Epithelial cell of prostate (primary cell): ENCODE results near the gene TBC1D9.
A peak's percentile ranks its signal among the peaks of the same experiment; 100 is the strongest.

Experiments used
- DNase-seq: peaks from one replicate; pipeline ENCODE4 v3.0.0-alpha.2; 2011; ENCODE audit warnings: low read depth, low spot score
- H3K27ac ChIP-seq: fragments of 450-650 bp; 2 replicates; pipeline ENCODE4 v1.5.1; 2017; ENCODE audit warnings: mild to moderate bottlenecking

The TBC1D9 gene

GRCh38 chr4:140726776-140727500, 29.2 kb downstream of the TBC1D9 start:
- no peak for DNase-seq
- no peak overlapping the region for H3K27ac ChIP-seq

- no peak for DNase-seq
Observed at GRCh38 chr4:140725556-140725955, 30.6 kb downstream of the TBC1D9 start.

DNA sequence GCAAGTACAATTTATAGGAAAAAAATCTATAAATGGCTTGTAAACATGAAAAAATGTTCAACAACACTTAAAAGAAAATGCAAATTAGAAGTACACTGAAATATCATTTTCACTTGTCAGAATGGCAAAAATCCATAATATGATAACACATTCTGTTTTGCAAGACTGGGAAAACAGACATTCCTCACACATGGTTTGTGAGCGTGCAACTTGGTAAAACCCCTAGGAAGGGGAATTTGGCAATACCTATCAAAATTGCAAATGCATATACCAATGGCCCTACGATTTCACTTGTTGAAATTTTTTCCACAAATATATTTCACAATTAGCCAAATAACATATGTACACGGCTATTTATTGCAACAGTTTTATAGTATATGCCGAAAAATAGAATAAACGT, 31.4 kb downstream of the TBC1D9 start:
- no peak for DNase-seq
- no peak overlapping the region for H3K27ac ChIP-seq

More at GRCh38 chr4:140725556-140725955, 30.6 kb downstream of the TBC1D9 start:
- H3K27ac ChIP-seq, result no peak overlapping the region

DNA sequence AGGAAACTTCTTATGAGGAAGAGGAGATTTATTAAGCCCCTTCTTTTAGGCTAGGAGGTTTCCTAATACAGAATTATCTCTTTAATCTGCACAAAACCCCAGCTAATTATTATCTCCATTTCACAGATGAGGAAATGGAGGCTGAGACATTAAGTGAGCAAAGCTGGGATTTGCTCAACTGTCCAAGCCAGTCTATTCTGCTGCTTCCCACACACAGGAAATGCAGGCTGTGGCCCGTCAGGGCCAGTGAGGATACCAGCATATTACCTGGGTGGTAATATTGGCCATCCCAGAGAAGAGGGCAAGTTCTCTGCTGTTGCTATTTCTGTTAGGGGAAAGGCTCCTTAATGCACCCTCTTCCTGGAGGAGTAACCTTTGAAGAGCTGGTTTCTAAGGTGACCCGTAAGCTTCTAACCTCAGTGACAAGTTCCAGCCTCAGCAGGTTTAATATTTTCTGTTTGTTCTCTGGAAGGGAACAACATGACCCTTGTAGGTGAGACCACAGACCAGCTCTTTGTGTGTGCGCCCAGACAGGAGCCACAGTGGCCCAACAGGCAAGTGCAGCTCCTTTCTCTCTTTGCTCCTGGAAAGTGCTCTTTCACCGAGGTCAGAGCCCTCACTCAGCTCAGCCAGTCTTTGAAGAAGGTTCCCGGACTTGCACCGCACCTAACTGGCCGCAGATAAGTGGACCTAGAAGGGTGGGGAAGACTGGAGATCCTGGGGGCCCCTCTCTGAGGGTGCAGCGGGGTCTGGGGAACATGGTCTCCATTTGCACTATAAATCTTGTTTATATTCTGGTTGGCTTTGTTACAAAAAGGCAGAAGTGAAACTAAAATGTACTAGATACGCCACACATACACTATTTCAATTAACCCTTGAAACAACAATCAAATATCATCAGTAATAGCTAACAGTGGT, 35.5 kb downstream of the TBC1D9 start:
- no peak for DNase-seq
- no peak overlapping the region for H3K27ac ChIP-seq

GRCh38 chr4:140719686-140720085, 36.5 kb downstream of the TBC1D9 start:
- no peak for DNase-seq
- no peak overlapping the region for H3K27ac ChIP-seq

GRCh38 chr4:140719022-140719421, 37.2 kb downstream of the TBC1D9 start:
- H3K27ac ChIP-seq, result peak overlapping the region; percentile 54

GRCh38 chr4:140718241-140718952, 37.8 kb downstream of the TBC1D9 start:
- peak overlapping the region; percentile 54 for H3K27ac ChIP-seq
- no peak for DNase-seq

More at GRCh38 chr4:140719022-140719421, 37.2 kb downstream of the TBC1D9 start:
- DNase-seq, result no peak

DNA sequence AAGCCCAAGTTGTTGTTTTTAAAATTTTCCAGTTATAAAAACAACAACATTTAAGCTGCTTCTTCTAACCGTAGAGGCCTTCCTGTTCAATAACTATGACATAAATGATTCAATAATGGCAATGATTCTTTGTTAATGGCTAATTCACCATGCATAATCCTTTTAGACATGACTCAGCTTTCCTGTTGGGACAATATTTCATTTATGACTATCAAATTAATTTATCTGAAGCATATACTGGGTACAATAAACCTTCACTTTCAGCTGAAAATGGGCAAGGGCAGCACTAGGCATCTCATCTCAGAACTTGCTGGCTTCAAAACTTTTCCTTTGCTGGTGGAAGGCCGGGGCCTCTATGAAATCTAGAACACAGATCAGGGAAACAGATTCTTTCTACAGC, 38.9 kb downstream of the TBC1D9 start:
- DNase-seq, result no peak
- H3K27ac ChIP-seq, result peak overlapping the region; percentile 54

- no peak for DNase-seq
- H3K27ac ChIP-seq, result no peak overlapping the region
Observed at GRCh38 chr4:140715119-140715518, 41.1 kb downstream of the TBC1D9 start.

- no peak for DNase-seq
- H3K27ac ChIP-seq, result no peak overlapping the region
Observed at GRCh38 chr4:140711910-140712309, 44.3 kb downstream of the TBC1D9 start.

DNA sequence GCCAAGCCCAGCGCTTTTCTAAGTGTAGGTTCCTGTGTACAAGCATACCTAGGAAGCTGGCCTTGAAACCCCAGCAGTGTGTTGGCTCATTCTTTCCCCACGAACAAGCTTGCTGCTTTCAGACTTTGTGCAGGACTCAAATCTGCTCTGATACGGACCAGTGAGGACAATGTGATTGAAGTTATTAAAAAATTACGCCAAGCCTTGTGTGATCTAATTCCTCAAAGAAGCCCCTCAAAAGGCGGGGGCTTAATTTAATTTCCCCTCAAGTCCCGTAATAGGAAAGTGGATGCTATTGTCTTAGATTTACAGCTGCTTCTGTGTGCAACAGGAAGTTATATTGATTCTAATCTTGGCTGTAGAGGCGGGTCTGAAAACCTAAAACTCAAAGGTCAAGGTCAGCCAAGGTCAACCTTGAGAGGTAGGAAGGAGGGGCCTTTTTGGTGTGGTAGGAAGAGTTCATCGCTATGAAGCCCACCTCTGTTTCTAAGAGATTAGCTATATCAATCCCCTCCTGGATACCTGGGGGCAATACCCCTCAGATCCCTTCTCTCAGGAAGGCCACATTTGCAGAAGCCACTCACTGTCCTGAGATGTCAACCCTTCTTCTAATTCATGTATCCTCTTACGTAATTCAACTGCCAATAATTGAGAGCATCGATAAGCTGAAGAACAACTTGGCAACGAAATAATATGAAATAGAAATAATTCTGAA, 45.1 kb downstream of the TBC1D9 start:
- H3K27ac ChIP-seq, result no peak overlapping the region
- DNase-seq, result no peak

GRCh38 chr4:140707325-140707724, 48.9 kb downstream of the TBC1D9 start:
- no peak for DNase-seq

DNA sequence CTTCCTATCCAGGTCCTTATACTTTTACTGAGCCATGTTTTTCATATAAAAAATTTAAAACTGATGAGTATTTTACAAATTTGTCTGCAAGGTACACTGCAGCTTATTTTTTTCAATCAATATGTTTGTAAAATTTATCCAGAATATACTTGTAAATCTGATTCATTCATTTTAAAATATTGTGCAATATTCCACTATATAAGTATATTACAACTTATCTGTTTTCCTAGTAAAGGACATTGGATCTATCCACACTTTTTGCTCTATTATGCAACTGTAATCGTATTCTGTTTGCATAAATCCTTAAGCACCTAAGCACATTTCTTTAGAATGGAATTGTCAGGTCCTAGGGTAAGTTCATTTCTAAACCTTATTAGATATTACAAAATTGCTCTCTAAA, 49.5 kb downstream of the TBC1D9 start:
- DNase-seq, result no peak
- H3K27ac ChIP-seq, result no peak overlapping the region

More at GRCh38 chr4:140707325-140707724, 48.9 kb downstream of the TBC1D9 start:
- no peak overlapping the region for H3K27ac ChIP-seq

DNA sequence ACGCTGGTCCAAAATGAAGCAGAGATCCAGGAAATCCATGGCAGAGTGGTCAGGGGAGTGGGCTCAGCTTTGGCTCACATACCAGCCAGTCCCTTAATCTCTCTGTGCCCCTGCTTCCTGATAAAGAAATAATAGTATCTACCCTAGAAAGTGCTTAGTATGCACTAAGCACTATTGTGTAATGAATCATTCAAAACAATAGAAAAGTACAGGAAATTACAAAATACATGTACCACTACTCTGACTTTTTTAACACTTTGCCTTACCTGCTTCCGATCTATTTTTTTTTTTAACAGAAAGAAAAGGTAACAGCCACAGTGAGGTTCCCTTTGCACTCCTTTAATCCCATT, 49.9 kb downstream of the TBC1D9 start:
- no peak for DNase-seq

DNA sequence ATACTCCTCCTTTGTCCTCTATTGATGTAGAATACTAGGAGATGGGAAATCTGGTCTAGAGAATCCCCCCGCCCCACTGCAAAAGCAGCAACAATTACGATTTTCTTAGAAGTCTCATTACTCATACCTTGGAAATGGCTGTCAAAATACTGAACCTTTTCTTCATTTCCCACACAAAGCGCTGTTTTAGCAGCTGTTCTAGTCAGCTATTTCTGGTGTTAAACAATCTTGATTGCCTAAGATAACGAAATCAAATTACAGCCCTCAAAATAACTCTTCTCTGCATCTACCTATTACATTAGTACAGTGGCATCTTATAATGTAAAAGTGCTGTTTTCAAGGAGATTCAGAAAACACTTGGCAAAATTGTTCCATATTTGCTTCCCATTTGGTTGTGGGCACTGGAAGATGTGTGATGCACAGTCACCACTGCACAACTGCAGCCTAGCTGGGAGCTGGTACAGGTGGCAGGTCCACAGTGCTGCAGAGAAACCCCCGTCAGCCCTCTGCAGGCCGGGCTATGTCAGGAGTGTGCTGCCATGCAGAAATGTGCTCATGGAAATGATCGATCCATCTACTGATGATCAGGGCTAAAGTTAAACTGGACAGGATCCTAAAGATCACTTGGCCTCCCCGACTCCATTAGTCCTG, 50.4 kb downstream of the TBC1D9 start:
- no peak overlapping the region for H3K27ac ChIP-seq
- DNase-seq, result no peak

More for the DNA sequence above, 49.9 kb downstream of the TBC1D9 start:
- no peak overlapping the region for H3K27ac ChIP-seq

DNA sequence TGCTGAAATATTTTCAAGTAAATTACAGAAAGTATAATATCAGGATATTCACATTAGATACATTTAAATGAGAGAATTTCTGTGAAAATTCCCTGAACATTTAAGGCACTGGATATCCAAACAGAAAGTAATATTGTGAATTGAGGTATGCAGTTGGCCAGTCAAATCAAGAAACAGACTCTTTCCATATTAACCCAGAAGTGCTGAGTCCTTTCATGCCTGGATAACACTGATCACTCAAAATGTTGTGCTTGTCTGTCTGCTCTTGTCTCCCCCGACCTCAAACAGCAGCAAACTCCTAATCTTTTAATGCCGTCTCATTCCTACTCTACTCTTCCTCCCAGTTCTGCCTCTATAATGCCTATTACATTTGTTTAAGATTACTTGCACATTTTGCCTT, 51.2 kb downstream of the TBC1D9 start:
- no peak overlapping the region for H3K27ac ChIP-seq

GRCh38 chr4:140704392-140704960, 51.7 kb downstream of the TBC1D9 start:
- DNase-seq, result no peak
- no peak overlapping the region for H3K27ac ChIP-seq

More for the DNA sequence above, 51.2 kb downstream of the TBC1D9 start:
- no peak for DNase-seq

GRCh38 chr4:140703463-140703862, 52.7 kb downstream of the TBC1D9 start:
- DNase-seq, result no peak

DNA sequence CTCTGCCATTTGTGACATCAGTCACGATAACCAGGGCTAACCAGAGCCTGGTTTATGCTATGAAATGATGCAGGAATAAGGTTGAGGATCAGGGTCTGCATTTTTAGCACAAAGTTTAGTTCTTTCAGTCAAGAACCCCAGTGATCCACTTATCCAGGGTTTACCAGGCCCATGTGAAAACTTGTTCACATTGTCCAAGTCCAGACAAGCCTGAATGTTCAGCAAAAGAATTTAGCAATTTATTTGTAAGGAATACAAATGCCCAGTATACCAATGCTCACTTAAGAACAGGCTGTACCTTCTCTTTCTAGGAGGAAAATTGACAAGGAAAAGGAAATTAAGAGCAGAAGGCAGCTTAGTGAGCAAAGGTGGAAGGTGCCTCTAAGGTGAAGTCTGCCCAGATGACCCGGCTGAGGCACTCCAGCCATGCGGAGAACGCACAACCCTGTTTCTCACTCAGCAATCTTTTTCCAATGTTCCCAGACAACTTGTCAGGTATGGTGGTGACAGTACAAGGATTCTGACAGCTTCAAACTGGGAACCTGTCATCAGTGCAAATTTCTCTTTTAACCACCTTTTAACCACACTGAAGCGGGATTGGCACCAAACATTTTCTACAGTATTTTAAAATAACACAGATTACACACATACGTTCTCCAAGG, 54.0 kb downstream of the TBC1D9 start:
- DNase-seq, result no peak
- H3K27ac ChIP-seq, result peak overlapping the region; percentile 19

More at GRCh38 chr4:140703463-140703862, 52.7 kb downstream of the TBC1D9 start:
- no peak overlapping the region for H3K27ac ChIP-seq
